Esophagus muscularis mucosa (tissue), 4 donors: Measurements from ENCODE around the gene EZR. TPM values are rescaled to one million over a fixed set of nuclear protein-coding genes. Genes with fewer than 3 reads are reported as not detected.

Experiments used
- DNase-seq: peaks from one replicate; pipeline ENCODE4 v3.0.0-alpha.2; 2017; ENCODE audit errors: extremely low spot score
- H3K27ac ChIP-seq, 4 donors: fragments of 200-600 bp; sonication (generic); replicated peaks in 1 of 4; 1 replicate in 3 of 4; 2 replicates in 1 of 4; pipeline ENCODE4 v1.5.1; 2016 to 2019; ENCODE audit warnings: mild to moderate bottlenecking in 1 of 4
- H3K27me3 ChIP-seq, 4 donors: fragments of 200-600 bp; sonication (generic); one replicate each; pipeline versions ENCODE4 v1.5.1 to v1.6.0; 2016 to 2019
- H3K36me3 ChIP-seq, 4 donors: fragments of 200-600 bp; sonication (generic); one replicate each; pipeline ENCODE4 v1.5.1; 2016 to 2019
- H3K4me1 ChIP-seq, 4 donors: fragments of 200-600 bp; sonication (generic); one replicate each; pipeline ENCODE4 v1.5.1; 2016 to 2019
- H3K4me3 ChIP-seq, 4 donors: fragments of 200-600 bp; sonication (generic); 1 replicate in 2 of 4; 2 replicates in 2 of 4; pipeline ENCODE4 v1.5.1; 2016 to 2019; ENCODE audit warnings: mild to moderate bottlenecking in 4 of 4, moderate library complexity in 1 of 4
- H3K9me3 ChIP-seq, 4 donors: fragments of 200-600 bp; sonication (generic); 1 replicate in 3 of 4; 2 replicates in 1 of 4; pipeline ENCODE4 v1.5.1; 2016 to 2019
- CTCF ChIP-seq, 3 experiments: fragments of 200-600 bp in 2 of 3; fragments of 450-650 bp in 1 of 3; sonication (generic) in 2 of 3; IDR thresholded peaks; one replicate each; pipeline ENCODE4 v1.5.1; 2017 to 2019; ENCODE audit warnings: antibody characterized with exemption in 3 of 3, mild to moderate bottlenecking in 2 of 3, moderate library complexity in 1 of 3
- EP300 ChIP-seq: sonication (generic); formaldehyde crosslinking; IDR thresholded peaks from one replicate; pipeline ENCODE4 v1.6.1; 2017; ENCODE audit warnings: antibody characterized with exemption
- POLR2A ChIP-seq: fragments of 450-650 bp; IDR thresholded peaks from one replicate; pipeline ENCODE4 v1.6.1; 2017; ENCODE audit warnings: antibody characterized with exemption, moderate library complexity, mild to moderate bottlenecking, low read depth
- POLR2AphosphoS5 ChIP-seq, 2 donors: sonication (generic); formaldehyde crosslinking; IDR thresholded peaks; one replicate each; pipeline ENCODE4 v1.6.1; 2017; ENCODE audit warnings: antibody characterized with exemption in 2 of 2
- WGBS: methylation state at CpG from one replicate; pipeline ENCODE4 v1.1.5; 2018; 5-methylcytosine and 5-hydroxymethylcytosine counted together
- intact Hi-C: fragments of 100-400 bp; cut with DNase I; formaldehyde crosslinking; loops from one replicate; pipeline ENCODE4 v1.15.1; 2023
- total RNA-seq, 4 donors: library from RNA; depleted of rRNA; stranded (reverse); fragments of >200 nt; gene quantifications; one replicate each; pipeline versions ENCODE4 v1.1.0 to v1.2.1, GENCODE V29; 2016

EZR gene
- total RNA-seq, 4 donors from 2014 or later: 205 to 226 (median 212) TPM

- Histone ChIP-seq H3K4me3 (no peak overlapping the region), H3K27ac (peak overlapping the region in 3 of 4 donors; percentile 34 to 47 (median 46)), H3K36me3 (no peaks in the 10 kb centered on the region), H3K4me1 (peaks cover 42 to 90% (median 63%) of the 10 kb centered on the region in 4 donors), H3K9me3 (no peaks in the 10 kb centered on the region), H3K27me3 (no peaks in the 10 kb centered on the region)
- WGBS: 95% methylated on average over 8 of the region's 8 CpGs
- TF ChIP-seq EP300 (no peak), POLR2AphosphoS5 (IDR thresholded peaks at IDR 0.05) (no peak)
- intact Hi-C loops: no loop called here
- DNase-seq: no peak
Measured at GRCh38 chr6:158798311-158798710, 20.9 kb downstream of the EZR start.

GRCh38 chr6:158797331-158798310 is 21.5 kb downstream of the EZR start:
- Histone ChIP-seq H3K9me3 (no peaks in the 10 kb centered on the region), H3K4me3 (no peak overlapping the region), H3K27ac (peak overlapping the region in 3 of 4 donors; percentile 34 to 47 (median 46)), H3K27me3 (no peaks in the 10 kb centered on the region), H3K4me1 (peaks cover 39 to 89% (median 61%) of the 10 kb centered on the region in 4 donors), H3K36me3 (no peaks in the 10 kb centered on the region)
- DNase-seq: no peak
- no peak for TF ChIP-seq CTCF (IDR thresholded peaks at IDR 0.05)
- TF ChIP-seq EP300: no peak
- TF ChIP-seq POLR2AphosphoS5 (IDR thresholded peaks at IDR 0.05): peak; percentile 10 to 20
- TF ChIP-seq POLR2A: no peak
- WGBS: 57% methylated on average over 3 of the region's 3 CpGs
- intact Hi-C loops: no loop called here

GRCh38 chr6:158796353-158796752 is 22.8 kb downstream of the EZR start:
- no peaks in the 10 kb centered on the region for H3K9me3 ChIP-seq
- H3K4me1 ChIP-seq: peaks cover 44 to 93% (median 63%) of the 10 kb centered on the region in 4 donors
- intact Hi-C loops: no loop called here
- no peaks in the 10 kb centered on the region for H3K27me3 ChIP-seq
- no peak overlapping the region for H3K4me3 ChIP-seq
- H3K36me3 ChIP-seq: no peaks in the 10 kb centered on the region
- no peak for DNase-seq
- 98% methylated on average over 3 of the region's 3 CpGs for WGBS
- TF ChIP-seq EP300 (no peak), POLR2A (no peak), CTCF (IDR thresholded peaks at IDR 0.05) (no peak), POLR2AphosphoS5 (IDR thresholded peaks at IDR 0.05) (no peak)
- H3K27ac ChIP-seq: no peak overlapping the region

GRCh38 chr6:158795516-158795915 is 23.7 kb downstream of the EZR start:
- no peak overlapping the region for H3K27ac ChIP-seq

More at GRCh38 chr6:158795516-158795915, 23.7 kb downstream of the EZR start:
- H3K4me1 ChIP-seq: peaks cover 42 to 94% (median 57%) of the 10 kb centered on the region in 4 donors
- no peaks in the 10 kb centered on the region for H3K9me3 ChIP-seq
- intact Hi-C loops: no loop called here
- 87% methylated on average over 5 of the region's 5 CpGs for WGBS
- DNase-seq: no peak
- H3K36me3 ChIP-seq: no peaks in the 10 kb centered on the region
- no peak for TF ChIP-seq EP300
- no peak for TF ChIP-seq CTCF (IDR thresholded peaks at IDR 0.05)
- TF ChIP-seq POLR2A: no peak
- no peak for TF ChIP-seq POLR2AphosphoS5 (IDR thresholded peaks at IDR 0.05)
- H3K27me3 ChIP-seq: no peaks in the 10 kb centered on the region
- no peak overlapping the region for H3K4me3 ChIP-seq
